GM19463 (cell line): ENCODE results near the gene MSH3.
"Not testable (repeated sequence)": the region's sequence is repeated elsewhere in the genome, so short reads cannot be mapped to it uniquely, and the experiment has no call there.

ENCODE experiments used
- ATAC-seq: cut with Tn5 transposase; IDR thresholded peaks from one replicate; pipeline ENCODE4 v1.9.1; 2021; ENCODE audit warnings: mild to moderate bottlenecking, moderate library complexity; ENCODE audit not compliant: unreplicated experiment

Gene MSH3

DNA sequence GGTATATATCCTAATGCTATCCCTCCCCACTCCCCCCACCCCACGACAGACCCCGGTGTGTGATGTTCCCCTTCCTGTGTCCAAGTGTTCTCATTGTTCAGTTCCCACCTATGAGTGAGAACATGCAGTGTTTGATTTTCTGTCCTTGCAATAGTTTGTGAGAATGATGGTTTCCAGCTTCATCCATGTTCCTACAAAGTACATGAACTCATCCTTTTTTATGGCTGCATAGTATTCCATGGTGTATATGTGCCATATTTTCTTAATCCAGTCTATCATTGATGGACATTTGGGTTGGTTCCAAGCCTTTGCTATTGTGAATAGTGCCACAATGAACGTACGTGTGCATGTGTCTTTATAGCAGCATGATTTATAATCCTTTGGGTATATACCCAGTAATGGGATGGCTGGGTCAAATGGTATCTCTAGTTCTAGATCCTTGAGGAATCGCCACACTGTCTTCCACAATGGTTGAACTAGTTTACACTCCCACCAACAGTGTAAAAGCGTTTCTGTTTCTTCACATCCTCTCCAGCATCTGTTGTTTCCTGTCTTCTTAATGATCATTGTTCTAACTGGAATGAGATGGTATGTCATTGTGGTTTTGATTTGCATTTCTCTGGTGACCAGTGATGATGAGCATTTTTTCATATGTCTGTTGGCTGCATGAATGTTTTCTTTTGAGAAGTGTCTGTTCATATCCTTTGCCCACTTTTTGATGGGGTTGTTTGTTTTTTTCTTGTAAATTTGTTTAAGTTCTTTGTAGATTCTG is 186.8 kb downstream of the MSH3 start:
- ATAC-seq, result not testable (repeated sequence)

DNA sequence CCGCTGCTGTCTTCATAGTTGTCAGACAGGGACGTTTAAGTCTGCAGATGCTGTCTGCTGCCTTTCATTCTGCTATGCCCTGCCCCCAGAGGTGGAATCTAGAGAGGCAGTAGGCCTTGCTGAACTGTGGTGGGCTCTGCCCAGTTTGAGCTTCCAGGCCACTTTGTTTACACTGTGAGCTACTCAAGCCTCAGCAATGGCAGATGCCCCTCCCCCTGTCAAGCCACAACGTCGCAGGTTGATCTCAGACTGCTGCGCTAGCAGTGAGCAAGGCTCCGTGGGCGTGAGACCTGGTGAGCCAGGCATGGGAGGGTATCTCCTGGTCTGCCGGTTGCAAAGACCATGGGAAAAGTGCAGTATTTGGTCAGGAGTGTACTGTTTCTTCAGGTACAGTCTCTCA is 192.0 kb downstream of the MSH3 start:
- ATAC-seq, result not testable (repeated sequence)

GRCh38 chr5:80850168-80850567 is 195.7 kb downstream of the MSH3 start:
- ATAC-seq, result not testable (repeated sequence)

- no peak for ATAC-seq
Measured at GRCh38 chr5:80852331-80853245, 198.1 kb downstream of the MSH3 start.

DNA sequence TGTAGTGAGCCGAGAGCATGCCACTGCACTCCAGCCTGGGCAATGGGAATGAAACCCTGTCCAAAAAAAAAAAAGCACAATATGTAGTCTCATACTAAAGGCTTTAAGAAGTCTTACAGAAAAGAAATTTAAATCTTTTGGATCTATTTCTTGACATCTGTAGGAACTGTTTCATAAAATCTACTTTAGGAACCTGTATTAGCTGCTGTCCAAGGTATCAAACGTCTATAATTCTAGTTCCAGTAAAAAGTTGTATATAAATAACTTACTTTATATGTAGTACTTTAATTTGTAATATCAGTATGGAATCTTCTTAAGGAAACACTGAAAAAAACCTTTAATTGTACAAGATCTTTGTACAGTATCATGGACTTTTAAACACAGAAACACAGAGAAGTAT is 199.0 kb downstream of the MSH3 start:
- no peak for ATAC-seq

DNA sequence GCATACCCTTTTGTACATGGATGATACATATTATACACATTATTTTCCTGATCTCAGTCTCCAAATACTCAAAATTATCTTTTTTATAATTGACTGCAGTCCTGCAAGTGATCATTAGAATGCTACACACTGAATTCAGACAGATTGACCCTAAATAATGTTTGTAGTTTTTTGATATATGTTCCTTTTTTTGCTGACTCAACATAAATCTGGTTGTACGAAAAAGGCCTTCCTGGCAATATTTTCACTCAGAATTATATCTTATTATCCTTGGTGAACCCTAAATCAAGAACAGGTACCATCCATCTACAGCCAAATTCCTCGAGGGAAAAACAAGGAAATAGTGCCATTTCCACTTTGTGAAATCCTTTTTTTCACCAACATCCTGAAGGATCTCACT is 200.1 kb downstream of the MSH3 start:
- ATAC-seq, result no peak

DNA sequence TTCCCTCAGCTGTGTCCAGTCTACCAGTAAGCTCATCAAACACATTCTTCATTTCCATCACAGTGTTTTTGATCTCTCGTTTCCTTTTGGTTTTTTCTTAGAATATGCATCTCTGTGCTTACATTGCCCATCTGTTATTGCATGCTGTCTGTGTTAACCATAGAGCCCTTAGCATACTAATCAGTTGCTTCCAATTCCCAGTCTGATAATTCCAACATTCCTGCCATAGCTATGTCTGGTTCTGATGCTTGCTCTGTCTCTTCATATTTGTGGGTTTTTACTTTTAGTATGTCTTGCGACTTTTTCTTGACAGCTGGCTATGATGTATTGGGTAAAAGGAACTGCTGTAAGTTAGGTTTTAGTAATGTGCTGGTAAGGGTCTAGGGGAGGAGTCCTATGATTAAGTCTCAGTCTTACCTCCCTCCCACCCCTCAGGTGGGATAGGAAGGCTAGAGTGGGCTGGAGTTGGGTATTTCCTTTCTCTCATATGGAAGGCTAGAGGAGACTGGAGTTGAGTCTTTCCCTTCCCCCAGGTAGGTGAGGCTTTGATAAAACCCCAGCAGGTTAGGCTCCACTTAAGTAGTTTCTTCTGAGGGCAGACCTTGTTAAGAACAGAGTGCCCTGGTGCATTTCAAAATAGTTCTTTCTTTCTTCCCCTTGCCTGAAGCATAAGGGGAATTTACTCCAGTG is 206.6 kb downstream of the MSH3 start:
- no peak for ATAC-seq

DNA sequence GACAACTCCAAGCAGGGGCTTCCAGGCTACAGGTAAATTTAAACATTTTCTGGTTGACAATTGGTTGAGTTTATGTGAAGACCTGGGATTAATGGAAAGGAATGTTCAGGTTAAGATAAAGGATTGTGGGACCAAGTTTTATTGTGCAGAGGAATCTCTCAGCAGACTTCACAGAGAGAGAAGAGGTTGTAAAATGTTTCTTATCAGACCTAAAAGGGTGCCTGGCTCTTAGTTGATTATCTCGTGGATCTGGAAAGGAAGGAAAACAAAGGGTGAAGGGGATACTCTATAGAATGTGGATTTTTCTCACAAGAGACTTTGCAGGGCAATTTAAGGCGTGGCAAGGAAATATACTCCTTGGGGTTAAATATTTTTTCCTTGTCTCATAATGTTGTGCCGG is 209.3 kb downstream of the MSH3 start:
- no peak for ATAC-seq

DNA sequence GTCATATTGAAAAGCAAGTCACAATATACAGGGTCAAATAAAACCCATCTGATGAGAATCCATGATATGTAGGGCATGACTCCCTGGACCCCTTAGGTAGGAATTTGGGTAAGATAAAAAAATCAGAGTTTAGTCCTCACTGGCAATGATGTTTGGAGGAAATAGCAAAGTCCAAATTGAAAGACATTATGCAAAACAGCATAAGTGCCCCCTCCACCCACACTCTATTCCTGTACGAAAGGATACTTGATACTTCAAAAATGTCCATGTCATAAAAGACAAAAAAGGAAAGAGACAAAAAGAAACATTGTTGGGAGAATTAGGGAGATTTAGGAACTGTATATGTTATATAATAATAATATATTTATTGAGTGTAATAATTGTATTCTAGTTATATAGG is 209.7 kb downstream of the MSH3 start:
- no peak for ATAC-seq

GRCh38 chr5:80864706-80865435 is 210.4 kb downstream of the MSH3 start:
- peak; percentile 79 for ATAC-seq

DNA sequence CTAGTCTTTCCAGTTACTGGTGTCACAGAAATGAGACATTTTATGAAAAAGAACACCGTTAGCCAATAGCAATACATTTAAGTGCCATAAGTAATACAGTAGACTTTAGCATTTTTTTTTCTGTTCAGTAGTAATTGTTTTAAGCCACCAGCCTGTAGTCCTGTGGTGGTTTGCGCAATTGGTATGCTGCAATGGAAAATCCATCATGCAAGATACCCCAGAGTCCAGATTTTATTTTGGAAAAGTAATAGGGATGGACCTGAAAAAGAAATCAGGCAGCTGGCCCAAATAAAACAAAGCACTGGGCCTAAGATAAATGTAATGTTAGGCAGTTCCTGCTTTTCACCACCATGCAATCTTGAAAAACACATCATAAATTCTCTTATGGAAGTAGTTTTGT is 211.1 kb downstream of the MSH3 start:
- ATAC-seq, result no peak

DNA sequence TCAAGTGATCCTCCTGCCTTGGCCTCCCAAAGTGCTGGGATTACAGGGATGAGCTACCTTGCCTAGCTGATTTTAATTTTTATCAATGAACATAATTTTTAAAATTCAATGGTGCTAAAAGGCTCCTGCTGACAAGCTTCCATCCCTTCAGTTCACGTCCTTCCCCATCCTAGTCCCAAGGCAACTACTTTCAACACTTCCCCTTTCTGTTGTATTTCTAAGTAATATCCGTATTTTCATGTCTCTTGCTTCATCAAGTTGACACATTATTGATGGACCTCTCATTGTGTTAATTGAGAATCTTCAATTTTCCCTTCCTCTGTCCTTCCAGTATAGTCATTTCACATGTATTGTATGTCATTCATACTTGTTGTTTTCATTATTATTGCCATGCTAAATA is 211.9 kb downstream of the MSH3 start:
- no peak for ATAC-seq

GRCh38 chr5:80867233-80867632 is 212.8 kb downstream of the MSH3 start:
- ATAC-seq, result no peak

- no peak for ATAC-seq
Measured at GRCh38 chr5:80870442-80870841, 216.0 kb downstream of the MSH3 start.

DNA sequence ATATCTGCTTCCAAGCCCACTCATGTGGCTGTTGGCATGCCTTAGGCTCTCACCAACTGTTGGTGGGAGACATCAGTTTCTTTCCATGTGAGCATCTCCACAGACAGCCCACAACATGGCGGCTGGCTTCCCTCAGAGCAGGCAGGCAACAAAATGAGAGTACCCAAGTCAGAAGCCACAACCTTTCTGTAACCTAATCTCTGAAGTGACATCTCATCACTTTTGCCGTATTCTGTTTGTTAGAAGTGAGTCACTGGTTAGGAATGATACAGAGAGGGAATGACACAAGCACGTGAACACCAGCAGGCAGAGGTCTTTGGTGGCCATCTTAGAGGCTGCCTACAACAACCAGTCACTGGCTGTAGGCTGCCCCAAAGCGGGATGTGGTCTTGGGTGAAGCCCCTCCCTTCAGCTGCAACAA is 217.1 kb downstream of the MSH3 start:
- ATAC-seq, result no peak

GRCh38 chr5:80874162-80874561 is 219.7 kb downstream of the MSH3 start:
- no peak for ATAC-seq

- no peak for ATAC-seq
Measured at GRCh38 chr5:80877592-80877991, 223.1 kb downstream of the MSH3 start.

DNA sequence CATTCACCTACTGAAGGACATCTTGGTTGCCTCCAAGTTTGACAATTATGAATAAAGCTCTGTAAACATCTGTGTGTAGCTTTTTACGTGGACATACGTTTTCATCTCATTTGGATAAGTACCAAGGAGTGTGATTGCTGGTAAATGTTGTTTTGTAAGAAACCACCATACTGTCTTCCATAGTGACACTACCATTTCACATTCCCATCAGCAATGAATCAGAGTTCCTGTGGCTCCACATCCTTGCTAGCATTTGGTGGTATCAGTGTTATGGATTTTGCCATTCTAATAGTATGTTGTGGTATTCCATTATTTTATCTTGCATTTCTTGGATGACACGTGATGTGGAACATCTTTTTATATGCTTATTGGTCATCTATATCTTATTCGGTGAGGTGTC is 227.3 kb downstream of the MSH3 start:
- no peak for ATAC-seq

- not testable (repeated sequence) for ATAC-seq
Measured at GRCh38 chr5:80883390-80883789, 228.9 kb downstream of the MSH3 start.

GRCh38 chr5:80884086-80884813 is 229.8 kb downstream of the MSH3 start:
- no peak for ATAC-seq
